ENCODE results near the gene COL1A1.

The COL1A1 gene

DNA sequence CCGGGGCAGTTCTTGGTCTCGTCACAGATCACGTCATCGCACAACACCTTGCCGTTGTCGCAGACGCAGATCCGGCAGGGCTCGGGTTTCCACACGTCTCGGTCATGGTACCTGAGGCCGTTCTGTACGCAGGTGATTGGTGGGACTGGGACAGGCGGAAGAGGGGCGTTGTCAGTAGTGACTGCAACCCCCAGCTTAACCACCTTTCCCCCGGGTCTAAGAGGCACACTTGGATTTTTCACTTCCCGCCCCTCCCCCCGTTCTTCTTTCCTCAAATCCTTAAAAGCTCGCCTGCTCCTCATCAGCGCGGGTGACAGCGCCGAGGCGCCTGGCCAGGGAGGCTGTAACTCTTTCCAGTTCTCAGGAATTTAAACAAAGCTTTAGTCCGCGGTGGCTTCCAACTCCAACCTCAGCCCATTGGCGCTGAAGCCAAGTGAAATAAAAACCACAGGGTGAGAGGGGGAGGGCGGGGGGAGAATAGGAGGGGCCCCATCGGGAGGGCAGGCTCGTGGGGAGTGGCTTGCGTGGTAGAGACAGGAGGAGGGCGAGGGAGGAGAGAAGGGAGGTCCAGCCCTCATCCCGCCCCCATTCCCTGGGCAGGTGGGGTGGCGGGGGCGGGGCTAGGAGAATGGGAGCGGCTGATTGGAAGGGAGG is 1.5 kb downstream of the COL1A1 start:
- DNase-seq, result peak; percentile 54

GRCh38 chr17:50199211-50199802 is 2.1 kb downstream of the COL1A1 start:
- DNase-seq, result no peak

DNA sequence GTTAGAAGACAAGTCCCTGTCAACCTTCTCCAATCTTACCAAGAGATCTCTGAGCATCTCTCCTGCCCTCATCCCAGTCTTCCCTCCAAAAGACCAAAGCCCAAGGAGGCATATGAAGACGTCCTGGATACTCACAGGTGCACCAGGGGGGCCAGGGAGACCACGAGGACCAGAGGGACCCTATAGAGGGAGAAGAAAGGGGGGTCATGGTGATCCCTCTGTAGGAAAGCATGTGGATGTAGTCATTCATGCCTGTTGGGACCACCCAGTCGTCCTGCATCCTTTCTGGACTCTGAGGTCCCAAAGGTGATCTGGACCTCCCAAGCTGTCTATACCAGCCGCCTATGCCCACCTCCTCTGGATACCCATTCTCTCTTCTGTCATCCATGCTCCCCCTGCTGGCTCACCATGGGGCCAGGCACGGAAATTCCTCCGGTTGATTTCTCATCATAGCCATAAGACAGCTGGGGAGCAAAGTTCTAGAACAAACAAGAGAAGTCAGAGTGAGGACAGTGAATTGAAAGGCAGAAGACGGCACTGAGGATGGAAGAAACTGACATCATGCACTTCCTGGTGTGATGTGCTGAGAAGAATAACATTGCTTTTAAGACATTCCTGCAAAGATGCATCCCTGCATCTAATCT is 3.3 kb downstream of the COL1A1 start:
- DNase-seq, result peak; percentile 49

GRCh38 chr17:50196826-50197225 is 4.6 kb downstream of the COL1A1 start:
- no peak for DNase-seq

DNA sequence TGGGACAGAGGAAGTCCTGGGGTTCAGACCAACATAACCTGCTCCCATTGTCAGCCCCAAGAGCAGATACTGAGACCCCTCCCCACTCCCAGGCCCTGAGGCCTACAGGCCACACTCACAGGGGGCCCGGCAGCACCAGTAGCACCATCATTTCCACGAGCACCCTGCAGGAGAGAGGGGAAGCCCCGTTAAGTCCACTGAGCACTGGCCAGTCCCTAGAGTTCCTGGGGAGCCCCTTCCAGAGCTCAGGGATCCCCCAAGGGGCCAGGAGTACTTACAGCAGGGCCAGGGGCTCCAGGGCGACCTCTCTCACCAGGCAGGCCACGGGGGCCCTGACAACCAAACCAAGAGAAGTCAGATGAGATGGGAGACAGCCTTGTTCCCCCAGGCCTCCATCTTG is 5.4 kb downstream of the COL1A1 start:
- no peak for DNase-seq

- DNase-seq, result no peak
These were observed 6.2 kb downstream of the COL1A1 start for GRCh38 chr17:50194934-50195865.

DNA sequence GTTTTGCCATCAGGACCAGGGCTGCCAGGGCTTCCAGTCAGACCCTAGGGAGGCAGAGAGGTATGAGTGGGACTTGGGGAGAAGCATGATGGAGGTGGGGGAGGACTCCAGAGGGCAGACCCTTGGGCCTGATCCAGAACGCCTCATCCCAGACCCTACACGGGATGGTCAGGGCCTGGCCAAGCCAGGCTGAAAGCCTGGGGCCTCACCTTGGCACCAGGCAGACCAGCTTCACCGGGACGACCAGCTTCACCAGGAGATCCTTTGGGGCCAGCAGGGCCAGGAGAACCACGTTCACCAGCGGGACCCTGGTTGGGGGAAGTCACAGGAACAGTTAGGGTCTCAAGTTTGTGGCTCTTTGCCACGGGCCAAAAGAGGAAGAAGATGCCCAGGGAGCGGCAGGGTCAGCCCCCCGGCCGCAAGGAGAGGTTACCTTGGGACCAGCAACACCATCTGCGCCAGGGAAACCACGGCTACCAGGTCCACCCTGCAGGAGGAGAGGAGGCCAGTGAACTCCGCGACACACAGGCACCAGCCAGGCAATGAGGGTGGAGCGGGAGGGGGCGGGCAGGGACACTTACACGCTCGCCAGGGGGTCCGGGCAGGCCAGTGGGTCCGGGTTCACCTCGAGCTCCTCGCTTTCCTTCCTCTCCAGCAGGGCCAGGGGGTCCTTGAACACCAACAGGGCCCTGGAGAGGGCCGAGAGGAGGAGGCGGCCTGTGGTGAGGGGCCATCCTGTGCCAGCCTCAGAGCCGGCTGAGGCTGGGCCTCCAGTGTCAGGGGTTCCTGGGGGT is 7.1 kb downstream of the COL1A1 start:
- DNase-seq, result no peak

- DNase-seq, result no peak
These were observed 8.7 kb downstream of the COL1A1 start for GRCh38 chr17:50192618-50193291.

GRCh38 chr17:50192144-50192617 is 9.2 kb downstream of the COL1A1 start:
- DNase-seq, result no peak

DNA sequence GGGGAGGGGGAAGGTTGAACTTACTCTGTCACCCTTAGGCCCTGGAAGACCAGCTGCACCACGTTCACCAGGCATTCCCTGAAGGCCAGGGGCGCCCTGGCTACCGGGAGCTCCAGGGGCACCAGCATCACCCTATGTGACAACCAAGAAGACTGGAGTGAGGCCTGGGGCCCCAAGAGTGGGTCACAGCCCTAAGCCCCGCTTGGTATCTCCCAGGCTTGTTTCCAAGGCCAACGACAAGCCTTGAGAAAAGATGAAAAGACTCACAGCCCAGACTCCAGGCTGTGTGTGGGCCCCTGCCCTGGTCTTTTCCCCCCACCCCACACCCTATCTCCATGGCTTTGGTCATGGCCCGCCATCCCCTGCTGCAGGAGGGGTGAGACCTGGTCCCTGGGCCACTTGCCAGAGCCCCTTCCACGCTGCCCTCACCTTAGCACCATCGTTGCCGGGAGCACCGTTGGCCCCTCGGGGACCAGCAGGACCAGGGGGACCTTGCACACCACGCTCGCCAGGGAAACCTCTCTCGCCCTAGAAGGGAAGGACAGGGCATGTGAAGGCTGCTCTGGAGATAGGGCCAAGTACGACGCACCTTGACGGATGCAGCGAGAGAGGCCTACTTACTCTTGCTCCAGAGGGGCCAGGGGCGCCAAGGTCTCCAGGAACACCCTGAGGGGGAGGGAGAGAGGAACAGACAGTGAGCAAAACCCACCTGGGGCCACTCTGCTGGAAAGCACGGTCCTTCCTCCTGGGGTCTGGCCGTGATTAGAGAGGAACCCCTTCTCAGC is 9.9 kb downstream of the COL1A1 start:
- no peak for DNase-seq

DNA sequence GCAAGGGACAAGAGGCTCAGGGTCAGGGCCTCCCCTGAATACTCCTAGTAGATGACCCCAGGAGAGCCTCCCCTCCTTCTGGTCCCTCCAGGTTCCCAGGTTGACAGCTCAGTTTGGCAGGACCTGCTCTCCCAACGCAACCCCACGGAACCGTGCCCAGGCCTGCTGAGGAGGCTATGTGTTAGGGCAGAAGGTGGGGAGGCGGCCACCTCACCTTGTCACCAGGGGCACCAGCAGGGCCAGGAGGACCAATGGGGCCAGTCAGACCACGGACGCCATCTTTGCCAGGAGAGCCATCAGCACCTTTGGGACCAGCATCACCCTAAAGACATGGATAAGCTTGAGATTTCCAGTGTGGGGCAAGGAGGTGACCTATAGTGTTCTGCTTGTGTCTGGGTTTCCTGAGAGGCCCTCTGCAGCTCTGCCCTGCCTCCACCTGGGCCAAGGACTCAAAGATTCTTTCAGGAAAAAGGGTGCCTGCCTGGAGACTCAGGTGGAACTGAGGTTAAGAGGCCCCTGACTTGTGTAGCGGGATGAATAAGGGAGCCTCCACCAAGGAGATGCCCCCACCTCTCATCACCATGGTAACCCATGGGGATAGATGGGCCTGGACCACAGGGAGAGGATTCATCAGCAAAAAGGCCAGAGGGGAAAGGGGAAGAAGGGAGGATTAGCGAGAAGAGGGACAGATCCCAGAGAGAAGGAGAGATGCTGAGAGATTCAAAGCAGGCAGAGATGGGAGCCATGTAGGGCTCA is 10.7 kb downstream of the COL1A1 start:
- DNase-seq, result no peak

DNA sequence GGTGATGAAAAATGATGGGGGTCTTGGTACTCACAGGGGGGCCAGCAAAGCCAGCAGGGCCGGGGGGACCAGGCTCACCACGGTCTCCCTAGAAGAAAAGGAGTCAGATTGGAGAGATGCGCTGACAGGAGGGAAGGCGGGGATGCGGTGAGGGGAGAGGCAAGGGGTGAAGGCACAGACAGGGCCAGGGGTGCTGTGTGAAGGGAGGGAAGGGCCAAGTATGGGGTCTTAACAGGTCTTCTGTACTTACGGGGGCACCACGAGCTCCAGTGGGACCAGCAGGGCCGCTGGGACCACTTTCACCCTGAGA is 11.2 kb downstream of the COL1A1 start:
- no peak for DNase-seq

GRCh38 chr17:50189550-50190292 is 11.7 kb downstream of the COL1A1 start:
- DNase-seq, result no peak

DNA sequence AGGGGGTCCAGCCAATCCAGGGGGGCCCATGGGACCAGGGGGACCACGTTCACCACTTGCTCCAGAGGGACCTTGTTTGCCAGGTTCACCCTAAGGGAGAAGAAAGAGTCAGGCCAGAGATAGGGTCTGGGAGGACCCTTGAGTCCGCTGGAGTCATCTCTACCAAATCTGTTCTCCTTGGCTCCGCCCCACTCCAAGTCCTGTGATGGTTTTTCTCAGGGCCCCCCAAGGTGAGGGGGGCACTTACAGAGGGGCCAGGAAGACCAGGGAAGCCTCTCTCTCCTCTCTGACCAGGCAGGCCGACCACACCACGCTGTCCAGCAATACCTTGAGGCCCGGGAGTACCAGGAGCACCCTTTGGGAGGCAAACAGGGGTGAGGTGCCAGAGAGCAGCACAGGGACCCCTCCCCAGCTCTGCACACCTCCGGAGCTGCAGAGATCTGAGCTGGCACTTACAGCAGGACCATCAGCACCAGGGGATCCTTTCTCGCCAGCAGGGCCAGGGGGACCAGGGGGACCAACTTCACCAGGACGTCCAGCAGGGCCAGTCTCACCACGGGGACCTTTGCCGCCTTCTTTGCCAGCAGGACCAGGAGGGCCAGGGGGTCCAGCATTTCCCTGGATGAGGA is 12.4 kb downstream of the COL1A1 start:
- no peak for DNase-seq

DNA sequence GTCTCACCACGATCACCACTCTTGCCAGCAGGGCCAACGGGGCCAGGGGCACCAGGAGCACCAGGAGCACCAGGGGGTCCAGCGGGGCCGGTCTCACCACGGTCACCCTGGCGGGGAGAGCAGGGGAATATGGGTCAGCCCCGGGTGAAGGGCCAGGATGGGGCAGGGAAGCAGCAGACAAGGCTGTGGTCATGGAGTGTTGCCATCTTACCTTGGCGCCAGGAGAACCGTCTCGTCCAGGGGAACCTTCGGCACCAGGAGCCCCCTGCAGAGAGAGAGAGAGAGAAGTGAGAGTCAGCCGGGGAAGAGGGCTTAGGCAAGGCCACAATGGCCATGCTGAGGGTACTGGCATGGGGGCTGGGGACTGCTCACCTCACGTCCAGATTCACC is 12.9 kb downstream of the COL1A1 start:
- no peak for DNase-seq

GRCh38 chr17:50187751-50188530 is 13.5 kb downstream of the COL1A1 start:
- DNase-seq, result no peak

DNA sequence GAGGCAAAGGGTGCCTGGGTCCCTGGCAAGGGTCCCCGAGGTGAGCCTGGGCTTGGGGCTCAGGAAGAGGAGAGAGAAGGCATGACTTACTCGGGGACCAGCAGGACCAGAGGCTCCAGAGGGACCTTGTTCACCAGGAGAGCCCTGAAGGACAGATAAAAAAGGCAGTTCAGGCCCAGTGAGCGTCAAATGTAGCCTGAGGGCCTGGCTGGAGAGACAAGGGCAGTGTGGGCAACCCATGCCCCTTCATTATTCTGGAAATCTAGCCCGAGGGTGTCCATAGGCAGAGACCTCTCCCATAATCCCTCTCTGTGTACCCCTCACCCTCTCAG is 14.1 kb downstream of the COL1A1 start:
- DNase-seq, result no peak

DNA sequence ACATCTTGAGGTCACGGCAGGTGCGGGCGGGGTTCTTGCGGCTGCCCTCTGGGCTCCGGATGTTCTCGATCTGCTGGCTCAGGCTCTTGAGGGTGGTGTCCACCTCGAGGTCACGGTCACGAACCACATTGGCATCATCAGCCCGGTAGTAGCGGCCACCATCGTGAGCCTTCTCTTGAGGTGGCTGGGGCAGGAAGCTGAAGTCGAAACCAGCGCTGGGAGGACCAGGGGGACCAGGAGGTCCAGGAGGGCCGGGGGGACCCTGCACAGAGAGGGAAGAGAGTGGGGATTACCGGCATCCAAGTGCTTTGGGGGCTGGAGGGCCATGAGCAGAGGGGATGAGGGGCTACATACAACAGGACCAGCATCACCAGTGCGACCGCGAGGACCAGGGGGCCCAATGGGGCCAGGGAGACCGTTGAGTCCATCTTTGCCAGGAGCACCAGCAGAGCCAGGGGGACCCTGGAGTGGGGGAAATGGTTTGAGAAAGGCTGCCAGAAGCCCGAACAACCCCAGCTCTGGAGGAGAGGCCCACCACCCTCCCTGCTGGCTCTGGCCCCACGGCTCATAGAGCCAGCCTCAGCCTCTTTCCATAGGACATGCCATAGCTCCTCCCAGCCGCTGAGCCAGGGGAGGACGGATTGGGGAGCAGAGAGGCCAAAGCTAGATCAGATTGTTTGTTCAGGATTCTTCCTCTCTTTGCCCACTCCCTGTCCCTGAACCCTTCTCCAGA is 14.6 kb downstream of the COL1A1 start:
- DNase-seq, result no peak
